OCI-LY3 (cell line): ENCODE measurements around the gene GCNT2.

Source experiments
- H2AFZ ChIP-seq: fragments of 200-600, 300-600 bp; shearing (Covaris generic); 2 replicates; pipeline ENCODE4 v1.6.0; 2014; ENCODE audit warnings: antibody characterized with exemption, low read depth, low read length
- H3K27ac ChIP-seq: fragments of 200-600, 300-600 bp; sonication (generic); 2 replicates; pipeline ENCODE4 v1.5.1; 2014; ENCODE audit warnings: mild to moderate bottlenecking, low read length, moderate library complexity, mixed read lengths
- H3K27me3 ChIP-seq: fragments of 200-600, 300-600 bp; sonication (generic); 2 replicates; pipeline ENCODE4 v1.6.1; 2014; ENCODE audit warnings: low read depth, low read length, mixed read lengths
- H3K36me3 ChIP-seq: fragments of 200-600, 300-600 bp; sonication (generic); replicated peaks from 2 replicates; pipeline ENCODE3; 2014; ENCODE audit warnings: low read depth, low read length, mixed read lengths
- H3K4me1 ChIP-seq: fragments of 300-600, 200-600 bp; sonication (generic); 2 replicates; pipeline ENCODE4 v1.6.1; 2014; ENCODE audit warnings: low read length, mixed read lengths
- H3K4me2 ChIP-seq: fragments of 200-600, 300-600 bp; sonication (generic); 2 replicates; pipeline ENCODE4 v1.6.1; 2014; ENCODE audit warnings: low read length, mixed read lengths
- H3K4me3 ChIP-seq: fragments of 300-600, 200-600 bp; sonication (generic); 2 replicates; pipeline ENCODE4 v1.5.1; 2014; ENCODE audit warnings: antibody characterized with exemption, mild to moderate bottlenecking, low read length, moderate library complexity
- H3K79me2 ChIP-seq: fragments of 300-600, 200-600 bp; shearing (Covaris generic); 2 replicates; pipeline ENCODE4 v1.6.1; 2014; ENCODE audit warnings: mild to moderate bottlenecking, low read length, mixed read lengths
- H3K9ac ChIP-seq: fragments of 300-600, 200-600 bp; shearing (Covaris generic); 2 replicates; pipeline ENCODE4 v1.6.0; 2014; ENCODE audit warnings: mild to moderate bottlenecking, low read length, moderate library complexity
- H3K9me3 ChIP-seq: fragments of 200-600, 300-600 bp; shearing (Covaris generic); 2 replicates; pipeline ENCODE4 v1.6.1; 2014; ENCODE audit warnings: low read length, mixed read lengths; ENCODE audit not compliant: insufficient read depth
- H4K20me1 ChIP-seq: fragments of 200-600, 300-600 bp; sonication (generic); 2 replicates; pipeline ENCODE4 v1.6.1; 2016; ENCODE audit warnings: low read length, mixed read lengths; ENCODE audit not compliant: insufficient read depth
- EZH2phosphoT487 ChIP-seq: fragments of 200-600 bp; shearing (Covaris generic); IDR thresholded peaks from 2 replicates; pipeline ENCODE4 v1.6.1; 2018; ENCODE audit warnings: antibody characterized with exemption, mixed run types, low read depth
- TF ChIP-seq, protein P1 (sequence below): fragments of 200-600, 300-600 bp; sonication (generic); IDR thresholded peaks from 2 replicates; pipeline ENCODE4 v1.5.1; 2014; ENCODE audit warnings: antibody characterized with exemption, low read length, low read depth

Gene GCNT2

DNA sequence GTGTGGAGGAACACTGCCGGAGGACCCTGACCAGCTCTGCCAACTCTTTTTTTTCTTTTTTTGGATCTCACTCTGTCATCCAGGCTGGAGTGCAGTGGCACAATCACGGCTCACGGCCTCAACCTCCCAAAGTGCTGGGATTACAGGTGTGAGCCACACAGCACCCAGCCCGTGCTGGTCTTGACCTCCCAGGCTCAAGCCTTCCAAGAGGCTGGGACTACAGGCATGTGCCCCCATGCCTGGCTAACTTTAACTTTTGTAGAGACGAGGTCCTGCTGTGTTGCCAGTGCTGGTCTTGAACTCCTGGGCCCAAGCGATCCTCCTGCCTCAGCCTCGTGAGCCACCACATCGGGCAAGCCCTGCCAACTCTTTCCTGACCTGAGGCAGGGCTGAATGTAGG lies 11.2 kb downstream of the GCNT2 start:
- Histone ChIP-seq H3K27me3 (no peaks in the 10 kb centered on the region), H2AFZ (no peak overlapping the region), H3K4me2 (peak overlapping the region; percentile 92), H3K79me2 (peaks cover 77% of the 10 kb centered on the region), H3K4me1 (peaks cover 65% of the 10 kb centered on the region), H3K9ac (peak overlapping the region; percentile 83), H4K20me1 (no peaks in the 10 kb centered on the region), H3K36me3 (peaks cover 8% of the 10 kb centered on the region), H3K4me3 (peak overlapping the region; percentile 83), H3K27ac (peak overlapping the region; percentile 100), H3K9me3 (no peaks in the 10 kb centered on the region)
- TF ChIP-seq EZH2phosphoT487: no peak
- TF ChIP-seq, protein P1, sequence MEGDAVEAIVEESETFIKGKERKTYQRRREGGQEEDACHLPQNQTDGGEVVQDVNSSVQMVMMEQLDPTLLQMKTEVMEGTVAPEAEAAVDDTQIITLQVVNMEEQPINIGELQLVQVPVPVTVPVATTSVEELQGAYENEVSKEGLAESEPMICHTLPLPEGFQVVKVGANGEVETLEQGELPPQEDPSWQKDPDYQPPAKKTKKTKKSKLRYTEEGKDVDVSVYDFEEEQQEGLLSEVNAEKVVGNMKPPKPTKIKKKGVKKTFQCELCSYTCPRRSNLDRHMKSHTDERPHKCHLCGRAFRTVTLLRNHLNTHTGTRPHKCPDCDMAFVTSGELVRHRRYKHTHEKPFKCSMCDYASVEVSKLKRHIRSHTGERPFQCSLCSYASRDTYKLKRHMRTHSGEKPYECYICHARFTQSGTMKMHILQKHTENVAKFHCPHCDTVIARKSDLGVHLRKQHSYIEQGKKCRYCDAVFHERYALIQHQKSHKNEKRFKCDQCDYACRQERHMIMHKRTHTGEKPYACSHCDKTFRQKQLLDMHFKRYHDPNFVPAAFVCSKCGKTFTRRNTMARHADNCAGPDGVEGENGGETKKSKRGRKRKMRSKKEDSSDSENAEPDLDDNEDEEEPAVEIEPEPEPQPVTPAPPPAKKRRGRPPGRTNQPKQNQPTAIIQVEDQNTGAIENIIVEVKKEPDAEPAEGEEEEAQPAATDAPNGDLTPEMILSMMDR: no peak

DNA sequence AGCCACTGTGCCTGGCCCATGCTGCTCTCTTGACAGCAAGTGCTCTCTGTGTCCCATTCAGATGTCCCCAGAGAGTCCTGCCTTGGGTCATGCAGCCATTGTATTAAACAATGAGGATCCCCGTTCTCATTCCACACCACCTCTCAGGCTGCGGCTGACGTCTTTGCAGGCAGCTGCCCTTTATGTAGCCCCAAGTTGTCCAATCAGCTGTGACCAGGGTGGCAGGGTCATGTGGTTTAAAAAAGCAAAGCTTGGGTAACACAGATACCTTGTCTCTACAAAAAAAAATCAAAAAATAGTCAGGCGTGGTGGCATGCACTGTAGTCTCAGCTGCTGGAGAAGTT lies 13.2 kb downstream of the GCNT2 start:
- peak overlapping the region; percentile 92 for H3K4me2 ChIP-seq
- H4K20me1 ChIP-seq: no peaks in the 10 kb centered on the region
- no peaks in the 10 kb centered on the region for H3K9me3 ChIP-seq
- H3K9ac ChIP-seq: peak overlapping the region; percentile 76; the same call in 1 of the 2 replicates
- peak overlapping the region; percentile 100 for H3K27ac ChIP-seq
- peak overlapping the region; percentile 74 for H3K4me3 ChIP-seq
- H2AFZ ChIP-seq: no peak overlapping the region
- peaks cover 87% of the 10 kb centered on the region for H3K79me2 ChIP-seq
- TF ChIP-seq EZH2phosphoT487: no peak
- TF ChIP-seq, protein P1: no peak
- H3K27me3 ChIP-seq: no peaks in the 10 kb centered on the region
- H3K4me1 ChIP-seq: peaks cover 66% of the 10 kb centered on the region
- H3K36me3 ChIP-seq: peaks cover 8% of the 10 kb centered on the region

DNA sequence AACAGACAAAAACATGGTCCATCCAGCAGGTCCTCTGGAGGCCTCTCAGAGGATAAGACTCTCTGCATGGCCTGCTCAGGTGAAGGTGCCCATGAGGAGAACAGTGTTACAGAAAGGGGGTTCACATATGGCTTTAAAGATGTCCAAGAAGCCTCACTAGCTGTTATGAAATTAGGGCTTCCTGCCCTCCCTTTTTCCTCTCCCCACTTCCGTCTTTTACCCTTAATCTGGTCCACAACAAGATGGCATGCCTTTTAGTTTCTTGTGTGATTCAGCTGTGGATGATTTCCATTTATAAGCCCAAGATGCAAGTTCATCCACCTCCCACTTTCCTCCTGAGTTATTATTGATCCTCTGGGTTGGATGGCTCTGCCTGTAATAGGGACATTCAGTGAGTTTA lies 14.0 kb downstream of the GCNT2 start:
- H2AFZ ChIP-seq: no peak overlapping the region
- no peak for TF ChIP-seq EZH2phosphoT487
- TF ChIP-seq, protein P1: no peak
- peaks cover 8% of the 10 kb centered on the region for H3K36me3 ChIP-seq
- no peaks in the 10 kb centered on the region for H4K20me1 ChIP-seq
- H3K9me3 ChIP-seq: no peaks in the 10 kb centered on the region
- peaks cover 74% of the 10 kb centered on the region for H3K4me1 ChIP-seq
- no peaks in the 10 kb centered on the region for H3K27me3 ChIP-seq
- peak overlapping the region; percentile 100 for H3K27ac ChIP-seq
- peaks cover 87% of the 10 kb centered on the region for H3K79me2 ChIP-seq
- H3K9ac ChIP-seq: peak overlapping the region; percentile 76
- H3K4me2 ChIP-seq: peak overlapping the region; percentile 92
- peak overlapping the region; percentile 74 for H3K4me3 ChIP-seq

DNA sequence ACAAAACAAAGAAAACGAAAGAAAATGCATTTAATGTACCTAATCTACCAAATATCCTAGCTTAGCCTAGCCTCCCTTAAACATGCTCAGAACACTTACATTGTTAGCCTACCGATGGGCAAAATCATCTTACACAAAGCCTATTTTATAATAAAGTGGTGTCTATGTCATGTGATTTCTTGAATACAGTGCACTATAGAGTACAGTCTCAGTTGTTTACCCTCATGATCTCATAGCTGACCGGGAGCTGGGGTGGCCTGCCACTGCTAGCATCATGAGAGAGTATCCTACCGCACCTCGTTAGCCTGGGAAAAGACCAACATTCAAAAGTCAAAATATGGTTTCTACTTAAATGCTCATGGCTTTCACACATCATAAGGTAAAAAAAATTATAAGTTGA lies 16.6 kb downstream of the GCNT2 start:
- Histone ChIP-seq H3K4me1 (peaks cover 77% of the 10 kb centered on the region), H3K79me2 (peaks cover 87% of the 10 kb centered on the region), H2AFZ (no peak overlapping the region), H3K36me3 (peaks cover 22% of the 10 kb centered on the region), H3K27me3 (no peaks in the 10 kb centered on the region), H3K9me3 (no peaks in the 10 kb centered on the region), H3K9ac (no peak overlapping the region), H3K4me3 (no peak overlapping the region), H3K27ac (no peak overlapping the region), H4K20me1 (peaks cover 6% of the 10 kb centered on the region; the same call in 1 of the 2 replicates), H3K4me2 (no peak overlapping the region)
- TF ChIP-seq EZH2phosphoT487: no peak
- TF ChIP-seq, protein P1: no peak
